AG04450 (cell line): Measurements from ENCODE around the gene KRTAP5-3. TPM values are rescaled to one million over a fixed set of nuclear protein-coding genes. Genes with fewer than 3 reads are reported as not detected.
A peak's percentile ranks its signal among the peaks of the same experiment; 100 is the strongest.

Source experiments
- CTCF ChIA-PET: fragments of 300-600, 350-600 bp; formaldehyde crosslinking; extraction: SDS; loops from one replicate; lab custom pipeline; 2022; ENCODE audit warnings: antibody characterized with exemption, inconsistent platforms; lab: Charles Lee
- POLR2A ChIA-PET: fragments of 350-600 bp; formaldehyde crosslinking; extraction: SDS; loops from one replicate; lab custom pipeline; 2021; ENCODE audit warnings: antibody characterized with exemption, inconsistent platforms; lab: Yijun Ruan, JAX
- DNase-seq: peaks from one replicate; pipeline ENCODE4 v3.0.0-alpha.2; 2011; ENCODE audit warnings: low read depth, low spot score
- H3K27ac ChIP-seq: one replicate; pipeline ENCODE4 v1.5.1; 2012; ENCODE audit warnings: low read depth, low read length, control low read depth
- H3K27me3 ChIP-seq: one replicate; pipeline ENCODE4 v1.6.0; 2012; ENCODE audit warnings: low read length; ENCODE audit not compliant: control insufficient read depth, insufficient read depth
- H3K4me3 ChIP-seq: 2 replicates; pipeline ENCODE4 v1.5.1; 2011; ENCODE audit warnings: mild to moderate bottlenecking, low read depth, low read length, control low read depth
- H3K9me3 ChIP-seq: 2 replicates; pipeline ENCODE4 v1.5.1; 2012; ENCODE audit warnings: low read length; ENCODE audit not compliant: control insufficient read depth, insufficient read depth
- CTCF ChIP-seq: IDR thresholded peaks from 2 replicates; pipeline ENCODE4 v1.5.1; 2011; ENCODE audit warnings: low read depth, low read length, control low read depth, inconsistent platforms
- polyA plus RNA-seq: library from polyadenylated mRNA; depleted of rRNA; stranded (reverse); fragments of >200 nt; gene quantifications from 2 replicates; pipeline ENCODE4 v1.2.3, GENCODE V29; 2011

Gene KRTAP5-3
- polyA plus RNA-seq, 1 experiment: not detected

DNA sequence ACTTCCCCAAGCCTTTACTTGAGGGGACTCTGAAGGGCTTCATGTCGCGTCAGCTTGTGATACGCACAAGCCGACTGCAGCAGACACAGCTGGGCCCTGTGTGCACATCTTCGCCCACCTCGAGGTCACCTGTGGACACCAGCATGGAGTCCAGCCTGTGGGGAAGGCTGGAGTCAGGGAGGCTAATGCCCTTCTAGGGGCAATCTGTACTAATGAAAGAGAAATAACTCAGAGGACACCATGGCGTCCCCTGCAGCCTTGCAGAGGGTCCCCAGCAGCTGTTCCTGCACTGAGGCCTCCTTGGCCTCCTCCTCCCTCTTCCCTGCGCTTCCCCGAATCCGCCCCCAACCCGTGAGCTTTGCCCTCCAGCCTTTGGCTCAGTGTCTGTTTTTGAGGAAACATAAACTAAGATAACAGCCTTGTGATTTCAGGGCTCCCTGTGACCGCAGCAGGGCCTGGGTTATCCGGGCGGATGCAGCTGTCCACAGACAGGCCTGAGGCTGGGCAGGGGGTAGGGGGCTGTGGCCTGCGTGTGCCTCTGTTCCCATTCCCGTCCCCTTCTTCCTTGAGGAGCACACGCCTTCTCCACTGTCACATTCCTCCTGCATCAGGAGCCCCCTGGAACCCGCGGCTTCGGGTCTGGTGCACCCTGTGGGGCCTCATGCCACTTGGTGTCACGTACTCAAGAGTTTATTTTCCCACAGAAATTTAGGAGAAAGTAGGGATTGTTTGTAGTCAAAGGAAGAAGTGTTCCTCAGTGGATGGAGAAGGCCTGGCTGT is 46.3 kb upstream of the KRTAP5-3 start:
- ChIA-PET CTCF (interaction anchor here (0.7 to 5.8 kb wide), 8 partner anchors 13 to 499 kb away, joined by 3 to 104 read pairs (median 32); no protein-coding TSS in a partner anchor), POLR2A (no interaction called here)
- TF ChIP-seq CTCF: no peak
- Histone ChIP-seq H3K27ac (no peak overlapping the region), H3K9me3 (no peaks in the 10 kb centered on the region; the same call in 1 of the 2 replicates), H3K4me3 (no peak overlapping the region), H3K27me3 (peaks cover 39% of the 10 kb centered on the region)
- no peak for DNase-seq

DNA sequence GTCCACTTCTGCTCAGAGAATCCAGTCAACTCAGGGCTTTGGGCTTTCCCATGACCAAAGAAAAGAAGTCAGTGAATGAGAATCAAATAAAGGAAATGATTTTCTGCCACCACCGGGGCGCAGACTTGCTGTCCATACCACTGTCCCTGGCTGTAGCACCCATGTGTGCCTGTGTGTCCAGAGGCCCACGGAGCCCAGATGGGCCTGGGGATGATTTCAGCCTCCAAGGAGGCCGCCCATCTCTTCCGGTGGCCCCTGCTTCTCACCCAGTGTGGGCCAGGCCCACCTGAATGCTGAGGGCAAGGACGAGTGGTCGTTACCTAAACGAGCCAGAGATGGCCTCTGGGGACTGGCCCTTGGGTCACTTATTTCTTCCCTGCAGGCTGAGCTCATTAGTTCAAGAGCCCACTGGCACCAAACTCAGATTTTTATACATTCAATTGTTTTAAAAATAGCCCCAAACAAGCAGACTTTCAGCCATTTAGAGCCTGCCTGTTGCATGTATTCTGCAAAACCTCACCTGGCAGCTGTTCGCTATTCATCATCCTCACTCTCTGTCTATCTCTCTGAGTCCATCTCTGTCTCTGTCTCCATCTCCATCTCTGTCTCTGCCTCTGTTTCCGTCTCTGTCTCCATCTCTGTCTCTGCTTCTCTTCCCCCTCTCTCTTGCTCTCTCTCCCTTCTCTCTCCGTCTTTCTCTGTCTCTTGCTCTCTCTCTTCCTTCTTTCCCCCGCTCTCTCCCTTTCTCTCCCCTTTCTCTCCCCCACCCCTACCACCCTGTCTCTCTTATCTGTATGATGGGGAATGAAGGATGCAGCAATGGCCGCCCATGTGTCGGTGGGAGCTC is 45.5 kb upstream of the KRTAP5-3 start:
- POLR2A ChIA-PET: no interaction called here
- Histone ChIP-seq H3K4me3 (no peak overlapping the region), H3K27ac (no peak overlapping the region), H3K27me3 (peaks cover 38% of the 10 kb centered on the region), H3K9me3 (no peaks in the 10 kb centered on the region; the same call in 1 of the 2 replicates)
- no peak for DNase-seq
- no peak for TF ChIP-seq CTCF
- CTCF ChIA-PET: interaction anchor here (1.0 to 5.8 kb wide), 25 partner anchors 12 to 544 kb away, joined by 3 to 104 read pairs (median 6); partner anchors contain the start of genes H19 and KRTAP5-3

DNA sequence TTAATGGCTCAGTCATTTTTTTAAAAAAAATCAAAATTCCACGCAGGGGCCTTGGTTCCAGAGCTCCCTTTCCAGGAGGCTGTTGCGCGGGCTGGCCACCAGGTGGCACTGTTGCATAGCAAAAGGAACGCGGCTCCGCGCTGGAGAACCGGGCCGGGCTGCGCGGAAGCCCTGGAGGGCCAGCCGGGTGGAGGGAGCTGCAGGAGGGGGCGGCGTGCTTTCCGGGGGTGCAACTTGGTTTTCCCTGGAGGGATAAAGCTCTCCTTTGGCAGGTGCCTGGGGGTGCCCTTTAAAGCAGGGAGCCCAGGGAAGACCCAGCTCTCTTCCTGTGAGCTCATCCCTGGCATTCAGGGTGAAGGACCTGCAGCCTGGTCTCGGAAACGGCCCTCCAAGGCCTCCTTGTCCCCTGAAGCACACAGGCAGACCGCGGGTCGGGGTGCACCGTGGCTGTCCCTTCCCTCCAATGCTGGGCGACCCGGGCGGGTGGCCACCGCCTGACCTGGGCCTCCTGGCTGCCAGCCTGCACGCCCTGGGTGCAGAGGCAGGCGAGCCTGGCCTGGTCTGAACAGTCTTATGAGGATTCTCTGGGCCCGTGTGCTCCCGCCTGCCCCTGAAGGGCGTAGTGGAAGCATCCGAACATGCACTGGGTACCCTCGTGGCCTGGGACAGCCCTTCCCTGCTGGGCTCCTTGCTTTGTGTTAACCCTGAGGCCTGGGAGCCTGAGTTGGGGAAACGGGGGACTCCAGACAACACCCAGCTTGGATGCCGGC is 44.7 kb upstream of the KRTAP5-3 start:
- POLR2A ChIA-PET: interaction anchor here (0.6 to 1.2 kb wide), 4 partner anchors 41 to 499 kb away, joined by 3 to 4 read pairs (median 3); no protein-coding TSS in a partner anchor
- CTCF ChIA-PET: interaction anchor here (0.6 to 5.8 kb wide), 72 partner anchors 10 to 626 kb away, joined by 3 to 104 read pairs (median 4); partner anchors contain the start of genes H19, KRTAP5-3, KRTAP5-5 and SYT8

GRCh38 chr11:1652442-1652770 is 44.1 kb upstream of the KRTAP5-3 start:
- no peak for TF ChIP-seq CTCF
- Histone ChIP-seq H3K27me3 (peaks cover 37% of the 10 kb centered on the region), H3K27ac (no peak overlapping the region), H3K4me3 (no peak overlapping the region), H3K9me3 (no peaks in the 10 kb centered on the region; the same call in 1 of the 2 replicates)
- ChIA-PET CTCF (interaction anchor here (0.6 to 5.8 kb wide), 71 partner anchors 9 to 626 kb away, joined by 3 to 104 read pairs (median 4); partner anchors contain the start of genes H19, KRTAP5-3, KRTAP5-5 and SYT8), POLR2A (interaction anchor here (0.6 to 1.2 kb wide), 4 partner anchors 42 to 499 kb away, joined by 3 to 4 read pairs (median 3); no protein-coding TSS in a partner anchor)
- DNase-seq: no peak

More for the DNA sequence above, 44.7 kb upstream of the KRTAP5-3 start:
- H3K4me3 ChIP-seq: no peak overlapping the region
- no peaks in the 10 kb centered on the region; the same call in 1 of the 2 replicates for H3K9me3 ChIP-seq
- peaks cover 39% of the 10 kb centered on the region for H3K27me3 ChIP-seq
- no peak overlapping the region for H3K27ac ChIP-seq
- TF ChIP-seq CTCF: peak; percentile 91
- DNase-seq: peak; percentile 7
